Activated CD8-positive, alpha-beta memory T cell treated with anti-CD3 and anti-CD28 coated beads, Interleukin-2, amount 50 U/mL, for 24 hours (primary cell): ENCODE data around the gene ANTXRL.
"Not testable (repeated sequence)": the region's sequence is repeated elsewhere in the genome, so short reads cannot be mapped to it uniquely, and the experiment has no call there.

Source experiments
- DNase-seq: peaks from one replicate; pipeline ENCODE4 v3.0.0-alpha.2; 2020; ENCODE audit errors: extremely low read depth

Gene ANTXRL

GRCh38 chr10:46330894-46331293, 44.1 kb downstream of the ANTXRL start:
- DNase-seq = no peak

DNA sequence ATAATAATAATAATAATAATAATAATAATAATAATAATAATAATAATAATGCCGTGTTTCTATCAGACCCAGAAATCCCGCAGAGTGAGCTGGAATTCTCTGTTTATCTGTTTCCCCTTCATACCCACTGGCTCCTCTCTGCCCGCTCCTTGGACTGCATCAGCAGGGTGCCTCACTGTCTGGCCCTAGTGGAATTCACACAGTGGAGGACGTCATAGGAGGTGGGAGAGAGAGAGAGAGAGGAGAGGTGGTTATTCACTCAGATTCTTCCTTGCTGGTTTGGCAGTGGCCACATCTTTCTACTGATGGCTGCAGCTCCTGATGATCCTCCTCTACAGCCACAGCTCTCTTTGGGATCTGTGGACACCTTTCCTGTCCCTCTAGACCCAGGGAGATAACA, 78.7 kb downstream of the ANTXRL start:
- not testable (repeated sequence) for DNase-seq

DNA sequence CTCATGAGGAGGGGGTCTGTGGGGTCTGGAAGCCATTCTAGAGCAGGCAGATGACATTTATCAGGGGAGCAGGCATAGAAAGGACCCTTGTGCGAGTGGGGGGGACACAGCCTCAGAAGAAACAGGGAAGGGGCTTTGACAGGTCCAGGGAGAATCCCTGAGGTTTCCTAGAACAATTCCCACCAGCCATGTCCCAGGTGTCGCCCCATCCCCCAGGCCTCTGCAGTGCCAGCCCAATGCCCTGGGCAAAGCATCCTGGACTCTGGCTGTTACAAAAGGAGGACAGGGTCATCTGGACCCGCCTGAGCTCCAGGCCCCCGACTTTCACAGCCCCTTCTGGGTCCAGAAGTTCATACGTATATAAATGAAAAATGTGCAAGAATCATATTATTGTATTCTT, 80.4 kb downstream of the ANTXRL start:
- not testable (repeated sequence) for DNase-seq

DNA sequence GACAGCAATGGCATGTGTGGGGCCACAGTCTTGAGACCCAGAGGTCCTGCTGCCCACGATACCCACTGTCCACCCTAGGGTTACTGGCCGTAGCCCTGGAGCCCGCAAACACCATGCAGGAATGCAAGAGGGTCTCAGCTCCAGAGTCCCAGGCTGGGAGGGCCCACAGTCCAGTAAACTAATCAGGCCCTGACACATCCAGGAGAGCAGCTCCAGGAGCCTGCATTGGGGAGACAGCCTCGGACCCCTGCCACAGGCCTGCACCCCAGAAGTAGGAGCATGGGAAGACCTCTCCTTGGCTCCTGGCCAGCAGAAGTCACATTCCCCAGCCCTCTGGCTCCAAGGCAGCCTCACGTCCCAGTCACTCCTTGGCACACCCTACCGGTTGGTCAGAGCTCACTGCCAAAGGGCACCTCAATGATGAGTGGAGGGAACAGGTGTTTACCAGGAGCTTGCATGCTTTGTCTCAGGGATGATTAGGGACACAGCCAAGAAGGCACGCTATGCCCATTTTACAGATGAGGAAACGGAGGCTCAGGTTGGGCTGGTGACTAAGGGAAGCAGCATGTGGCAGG, 81.0 kb downstream of the ANTXRL start:
- DNase-seq = not testable (repeated sequence)

DNA sequence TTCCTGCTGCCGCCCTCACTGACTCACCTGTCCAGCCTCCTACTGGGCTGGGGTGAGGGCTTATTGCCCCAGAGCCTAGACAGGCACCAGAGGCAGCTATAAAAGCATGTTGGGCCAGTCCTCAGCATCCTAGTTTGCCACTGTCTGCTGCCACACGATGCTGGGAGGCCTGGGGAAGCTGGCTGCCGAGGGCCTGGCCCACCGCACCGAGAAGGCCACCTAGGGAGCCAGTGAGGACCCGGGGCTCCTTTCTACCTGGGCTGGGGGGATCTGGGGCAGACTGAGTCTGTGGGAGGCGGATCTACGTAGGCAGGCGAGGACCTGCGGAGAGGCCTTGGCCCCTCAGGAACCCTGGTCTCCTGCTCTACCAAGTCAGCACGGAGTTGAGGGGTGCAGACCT, 82.2 kb downstream of the ANTXRL start:
- not testable (repeated sequence) for DNase-seq

GRCh38 chr10:46374410-46374809, 87.6 kb downstream of the ANTXRL start:
- DNase-seq = not testable (repeated sequence)

DNA sequence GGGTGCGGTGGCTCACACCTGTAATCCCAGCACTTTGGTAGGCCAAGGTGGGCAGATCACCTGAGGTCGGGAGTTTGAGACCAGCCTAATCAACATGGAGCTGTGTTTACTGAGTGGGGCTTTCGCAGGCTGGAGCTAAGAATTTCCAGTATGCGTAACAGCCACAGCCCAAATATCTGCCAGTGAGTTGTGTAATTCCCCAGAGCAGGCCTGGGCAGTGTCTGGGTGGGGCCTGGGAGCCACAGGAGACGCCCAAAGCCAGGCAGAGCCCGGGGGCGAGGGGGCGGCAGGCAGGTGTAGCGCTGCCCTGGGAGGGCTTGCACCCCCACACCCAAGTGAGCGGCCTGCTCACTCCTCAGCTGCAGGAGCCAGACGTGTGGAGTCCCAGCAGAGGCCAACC, 88.6 kb downstream of the ANTXRL start, which contains the start of gene ANXA8L1:
ANXA8L1 (plus strand) TSS at position 371 of the 400 bp plus-strand sequence. CDS start 76 bp downstream, outside the sequence.
- DNase-seq = not testable (repeated sequence)

DNA sequence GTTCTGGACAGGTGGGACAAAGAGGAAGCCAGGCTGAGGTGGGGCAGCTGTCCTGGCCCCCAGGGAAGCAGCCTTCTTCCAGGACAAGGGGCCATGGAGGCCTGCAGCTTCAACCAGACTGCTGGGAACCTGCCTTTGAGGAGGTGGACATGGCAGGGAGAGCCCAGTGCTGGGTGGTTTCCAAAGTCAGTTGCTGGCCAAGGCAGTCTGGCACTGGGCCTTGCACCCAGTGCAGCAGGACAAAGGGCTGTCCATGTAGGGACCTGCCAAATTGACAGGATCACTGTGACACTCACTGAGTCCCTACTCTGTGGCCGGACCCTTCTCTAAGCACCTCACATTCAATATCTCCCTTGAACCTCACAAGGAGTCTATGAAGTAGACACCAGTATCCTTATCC, 90.2 kb downstream of the ANTXRL start:
- not testable (repeated sequence) for DNase-seq

GRCh38 chr10:46377651-46378050, 90.9 kb downstream of the ANTXRL start:
- not testable (repeated sequence) for DNase-seq

GRCh38 chr10:46378108-46378507, 91.3 kb downstream of the ANTXRL start:
- DNase-seq = not testable (repeated sequence)

DNA sequence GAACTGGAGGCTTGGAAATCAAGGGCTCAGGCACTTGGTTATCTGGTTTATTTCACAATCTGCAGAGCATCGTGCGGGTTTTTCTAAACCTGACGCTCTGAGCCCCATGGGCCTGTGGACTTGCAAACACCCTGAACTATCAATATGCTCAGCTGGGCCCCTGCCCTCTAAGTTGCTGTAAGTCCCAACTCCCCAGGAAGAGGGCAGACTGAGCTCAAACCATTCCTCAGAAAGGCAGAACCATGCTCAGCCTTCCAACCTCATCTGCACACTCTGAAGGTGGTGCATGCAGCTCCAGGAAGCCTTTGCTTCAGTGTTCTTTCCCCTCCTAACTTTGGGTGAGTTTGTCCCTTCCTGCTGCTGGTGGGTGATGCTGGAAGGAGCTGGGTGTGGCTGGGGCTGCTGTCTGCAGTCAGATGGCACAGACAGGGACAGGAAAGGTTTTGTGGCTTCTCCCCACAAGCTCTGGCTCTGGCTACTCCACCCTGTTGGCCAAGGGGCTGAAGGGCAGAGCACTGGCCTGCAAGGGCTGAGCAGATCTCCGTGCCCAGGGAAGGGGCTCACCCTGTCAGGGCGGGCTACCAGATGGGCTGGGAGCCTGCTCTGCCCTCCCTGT, 92.5 kb downstream of the ANTXRL start:
- not testable (repeated sequence) for DNase-seq
